Embryonic facial prominence (tissue), 1 donor: ENCODE results near the gene EVX2.

Experiments
- DNase-seq: peaks from one replicate; pipeline ENCODE4 v3.0.0-alpha.2; 2016; ENCODE audit errors: extremely low spot score

EVX2 gene

GRCh38 chr2:176082824-176083751, 674 bp downstream of the EVX2 start:
- DNase-seq = no peak

GRCh38 chr2:176082525-176082823, 1.3 kb downstream of the EVX2 start:
- no peak for DNase-seq

DNA sequence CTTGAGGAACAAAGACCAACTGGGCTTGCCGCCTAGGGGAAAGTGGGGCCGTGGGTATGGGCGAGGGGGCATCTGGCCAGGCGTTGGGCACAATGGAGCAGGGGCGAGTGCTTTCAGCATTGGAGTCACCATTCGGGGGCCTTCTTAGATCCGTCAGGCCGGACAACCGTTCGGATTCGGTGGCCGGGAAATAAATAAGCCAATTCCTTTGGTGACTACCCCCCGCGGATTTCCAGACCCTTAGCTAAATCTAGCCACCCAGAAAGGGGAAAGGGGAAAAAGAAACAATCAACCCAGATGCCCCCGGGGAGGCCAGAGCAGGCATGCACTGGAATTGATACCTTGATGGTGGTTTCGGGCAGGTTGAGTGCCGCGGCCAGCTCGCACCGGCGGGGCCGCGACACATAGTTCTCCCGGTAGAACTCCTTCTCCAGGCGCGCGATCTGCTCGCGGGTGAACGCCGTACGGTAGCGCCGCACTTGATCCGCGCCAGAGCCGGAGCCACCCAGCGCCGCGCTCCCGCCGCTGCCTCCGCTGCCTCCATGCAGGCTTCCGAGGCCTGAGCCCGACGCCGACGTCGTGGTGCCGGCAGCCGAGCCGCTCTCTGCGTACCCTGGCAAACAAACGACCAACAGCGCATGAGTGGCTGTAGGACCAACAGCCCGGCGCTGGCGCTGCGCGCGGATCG, 1.8 kb downstream of the EVX2 start:
- DNase-seq = no peak

GRCh38 chr2:176081376-176081836, 2.4 kb downstream of the EVX2 start:
- DNase-seq = no peak

GRCh38 chr2:176080540-176081375, 3.0 kb downstream of the EVX2 start:
- no peak for DNase-seq

GRCh38 chr2:176079831-176080539, 3.8 kb downstream of the EVX2 start:
- DNase-seq = no peak

DNA sequence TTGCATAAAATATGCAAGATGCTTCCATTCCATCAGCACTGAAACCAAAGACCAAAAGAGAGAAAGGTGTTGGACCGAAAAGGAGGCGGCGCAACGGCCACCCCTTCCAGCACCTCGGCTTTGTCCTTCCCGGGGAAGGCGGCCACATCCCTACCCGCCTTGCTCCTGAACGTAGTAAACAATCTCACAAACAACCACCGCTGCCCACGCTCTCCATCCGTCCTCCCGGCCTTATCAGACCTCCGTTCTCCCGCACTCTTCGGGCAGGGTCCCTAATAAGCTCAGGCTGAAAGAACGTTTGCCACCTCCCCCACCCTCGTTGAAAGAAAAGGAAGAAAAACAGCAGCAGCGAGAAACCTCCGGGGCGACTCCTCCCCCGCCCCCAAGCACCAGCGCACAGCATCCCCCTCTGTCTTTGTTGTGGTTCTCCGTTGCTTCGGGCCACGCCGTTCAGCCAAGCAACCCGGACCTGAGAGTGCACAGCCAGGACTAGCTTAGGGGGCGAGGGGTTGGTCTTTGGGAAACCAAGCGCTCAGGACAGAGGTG, 4.4 kb downstream of the EVX2 start:
- no peak for DNase-seq

DNA sequence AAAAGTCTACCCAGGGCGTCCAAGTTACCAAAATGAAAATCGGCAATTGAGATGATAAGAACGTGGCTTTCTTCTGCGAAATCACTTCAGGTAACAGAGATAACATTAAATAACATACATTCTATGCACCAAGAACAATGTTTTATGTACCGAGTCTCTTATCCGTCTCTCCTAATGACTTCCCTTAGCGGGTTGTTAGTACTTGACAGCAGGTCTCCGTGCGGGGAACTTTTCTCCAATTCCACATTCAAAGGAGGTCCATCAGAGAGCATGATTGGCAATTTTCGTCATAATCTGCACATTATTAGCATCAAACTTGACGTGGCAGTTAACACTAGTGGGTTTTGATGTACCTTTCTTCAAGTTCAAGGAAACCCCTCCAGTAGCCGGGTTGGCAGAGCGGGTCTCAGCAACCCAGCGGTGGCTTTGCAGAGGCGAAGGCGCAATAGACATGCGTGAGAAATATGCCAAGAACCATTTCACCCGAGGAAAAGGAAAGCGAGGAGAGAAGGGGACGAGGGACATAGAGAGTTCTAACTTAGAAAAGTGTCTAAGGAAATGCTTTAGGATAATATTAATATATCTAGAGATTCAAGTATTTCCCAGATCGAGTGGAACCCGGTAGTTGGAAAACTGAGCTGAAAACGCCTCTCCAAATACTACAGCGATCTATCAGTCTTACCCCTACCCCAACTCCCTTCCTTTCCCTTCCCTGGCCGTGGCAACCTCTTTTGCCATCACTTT, 5.0 kb downstream of the EVX2 start:
- DNase-seq = no peak

GRCh38 chr2:176076796-176077195, 7.0 kb downstream of the EVX2 start:
- no peak for DNase-seq

- no peak for DNase-seq
Observed at GRCh38 chr2:176076063-176076462, 7.7 kb downstream of the EVX2 start.

DNA sequence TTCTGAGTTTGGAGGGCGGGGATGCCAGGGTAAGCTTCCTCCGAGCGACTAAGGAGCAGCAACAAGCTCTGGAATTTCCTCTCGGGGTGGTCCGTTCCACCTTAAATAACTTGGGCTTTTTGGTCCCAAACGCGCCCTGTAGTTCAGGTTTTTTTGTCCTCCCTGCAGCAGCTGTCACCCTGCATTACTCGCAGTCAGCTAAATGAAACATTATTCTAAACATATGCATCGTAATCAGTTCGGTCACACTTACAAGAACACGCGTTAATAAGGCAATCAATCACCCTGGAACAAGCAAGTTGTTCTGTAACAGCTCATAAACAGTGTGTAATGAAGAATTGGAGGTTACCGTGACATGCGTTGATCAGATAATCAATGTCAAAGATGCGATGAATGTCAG, 8.3 kb downstream of the EVX2 start:
- no peak for DNase-seq

- DNase-seq = no peak
Observed at GRCh38 chr2:176074919-176075425, 8.8 kb downstream of the EVX2 start.

DNA sequence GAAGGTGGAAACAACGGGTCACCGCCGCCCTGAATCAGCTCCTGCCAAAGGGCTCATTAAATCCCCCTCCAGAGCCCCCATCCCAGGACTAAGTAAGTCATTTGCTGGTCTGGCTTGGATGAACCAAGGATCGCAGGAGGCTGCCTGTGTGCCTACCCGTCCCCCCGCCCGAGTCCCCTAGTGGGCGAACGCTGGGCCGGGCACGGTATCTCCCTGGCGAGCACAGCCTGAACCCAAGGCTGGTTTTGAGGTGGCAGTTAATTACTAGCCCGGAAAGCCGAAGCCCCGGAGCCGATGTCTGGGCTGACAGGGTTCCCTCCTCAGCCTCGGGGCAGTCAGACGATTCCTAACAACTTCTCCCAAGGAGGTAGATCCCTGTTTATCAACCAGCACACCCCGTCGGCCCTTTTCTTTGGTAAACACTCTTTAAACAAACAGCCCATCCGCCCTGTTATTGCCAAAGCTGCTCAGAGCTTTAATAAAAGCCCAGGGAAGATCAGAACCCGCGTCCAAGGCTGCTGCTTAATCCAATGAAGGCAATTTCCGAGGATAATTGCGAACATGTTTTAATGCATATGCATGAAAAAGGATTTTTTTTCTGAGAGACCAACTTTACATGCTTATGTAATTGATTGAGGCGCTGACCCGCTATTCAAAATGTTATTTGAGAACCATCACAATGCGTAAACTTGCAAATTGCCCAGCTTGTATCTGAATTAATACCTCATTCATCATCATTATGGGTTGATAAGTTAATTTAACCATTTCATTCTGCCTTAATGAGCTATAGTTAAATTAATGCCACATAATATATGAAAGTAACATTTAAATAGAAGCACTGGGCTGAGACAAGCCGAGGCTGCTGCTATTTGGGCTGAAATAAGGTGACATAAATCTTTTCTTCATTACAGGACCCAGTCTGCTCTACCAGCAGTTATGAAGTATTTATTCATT, 10.5 kb downstream of the EVX2 start:
- DNase-seq = no peak

GRCh38 chr2:176072292-176072669, 11.5 kb downstream of the EVX2 start:
- DNase-seq = no peak

DNA sequence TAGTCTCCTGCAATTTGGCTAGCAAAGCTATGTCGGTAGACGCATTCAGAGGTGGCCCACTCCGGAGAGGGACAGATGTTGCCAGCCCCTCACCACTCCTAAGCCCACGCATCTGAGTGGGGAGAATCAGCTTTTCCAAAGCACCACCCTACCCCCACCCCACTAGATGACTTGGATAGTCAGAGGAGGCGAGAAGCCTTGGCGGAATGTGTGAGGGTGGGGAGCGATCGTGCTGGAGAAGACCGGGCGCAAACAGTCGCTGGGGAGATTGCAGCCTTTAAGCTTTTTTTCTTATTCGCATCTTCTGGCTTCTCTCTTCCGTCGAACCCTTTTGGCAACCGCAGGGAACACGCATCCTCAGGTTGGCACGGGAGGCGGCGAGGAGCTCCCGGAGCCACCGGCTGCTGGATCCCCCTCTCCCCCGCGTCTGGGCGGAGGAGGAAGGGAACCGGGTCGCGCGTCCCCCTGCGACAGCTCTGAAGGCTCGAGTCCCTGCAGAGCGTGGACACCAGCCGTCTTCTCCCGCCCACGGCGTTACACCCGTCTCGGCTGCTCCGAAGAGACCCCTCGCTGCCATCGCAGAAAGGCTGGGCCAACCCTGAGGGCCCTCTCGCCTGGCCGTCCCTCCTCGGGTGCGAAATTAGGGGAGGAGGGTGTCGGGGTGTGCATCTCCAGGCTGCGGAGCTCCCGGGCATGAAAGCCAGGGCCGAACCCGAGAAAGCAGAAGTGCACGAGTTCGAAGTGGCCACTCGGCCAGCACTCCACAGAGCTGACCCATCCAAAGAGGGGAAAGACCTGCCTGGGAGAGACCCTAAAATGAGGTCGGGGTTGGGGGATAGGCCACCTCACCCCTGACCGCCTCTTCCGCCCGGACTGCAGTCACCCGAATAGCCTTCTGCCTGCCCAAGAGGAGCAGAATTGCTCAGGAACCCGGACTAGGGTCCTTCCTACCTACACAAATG, 12.2 kb downstream of the EVX2 start:
- DNase-seq = no peak

GRCh38 chr2:176068419-176068832, 15.3 kb downstream of the EVX2 start:
- no peak for DNase-seq

- DNase-seq = no peak
Observed at GRCh38 chr2:176067589-176068418, 16.0 kb downstream of the EVX2 start.
